SU-DHL-6 (cell line): ENCODE measurements around the gene PTPN6.

Experiments
- H2AFZ ChIP-seq: fragments of 200-600 bp; sonication (generic); 2 replicates; pipeline ENCODE4 v1.6.1; 2014; ENCODE audit warnings: low read depth, mild to moderate bottlenecking, moderate library complexity, mixed read lengths, antibody characterized with exemption, low read length; ENCODE audit not compliant: severe bottlenecking
- H3F3A ChIP-seq: fragments of 200-600 bp; shearing (Covaris generic); 2 replicates; pipeline ENCODE4 v1.6.0; 2016; ENCODE audit warnings: antibody characterized with exemption, mild to moderate bottlenecking; ENCODE audit not compliant: insufficient read depth
- H3K27ac ChIP-seq: fragments of 200-600 bp; sonication (generic); 2 replicates; pipeline ENCODE4 v1.5.1; 2016; ENCODE audit warnings: low read depth, mild to moderate bottlenecking, low read length, moderate library complexity, mixed read lengths
- H3K27me3 ChIP-seq: fragments of 200-600 bp; sonication (generic), shearing (Covaris generic); 2 replicates; pipeline ENCODE4 v1.6.0; 2014; ENCODE audit warnings: mild to moderate bottlenecking, low read length
- H3K36me3 ChIP-seq: fragments of 200-600 bp; sonication (generic); 2 replicates; pipeline ENCODE4 v1.6.1; 2014; ENCODE audit warnings: mild to moderate bottlenecking, low read length, mixed read lengths
- H3K4me2 ChIP-seq: fragments of 300-600, 200-600 bp; shearing (Covaris generic), sonication (generic); 2 replicates; pipeline ENCODE4 v1.6.0; 2014; ENCODE audit warnings: low read length, low read depth, mild to moderate bottlenecking; ENCODE audit not compliant: poor library complexity, severe bottlenecking
- H3K4me3 ChIP-seq: fragments of 200-600 bp; sonication (generic); 2 replicates; pipeline ENCODE4 v1.5.1; 2014; ENCODE audit warnings: antibody characterized with exemption, low read length, mild to moderate bottlenecking, mixed read lengths; ENCODE audit not compliant: insufficient read depth, poor library complexity, severe bottlenecking
- H3K79me2 ChIP-seq: fragments of 200-600 bp; sonication (generic); 2 replicates; pipeline ENCODE4 v1.6.1; 2014; ENCODE audit warnings: mild to moderate bottlenecking, low read length, moderate library complexity; ENCODE audit not compliant: insufficient read depth
- H3K9ac ChIP-seq: fragments of 200-600 bp; sonication (generic); 2 replicates; pipeline ENCODE4 v1.7.0; 2014; ENCODE audit warnings: mild to moderate bottlenecking, low read length
- H3K9me2 ChIP-seq: fragments of 200-600 bp; sonication (generic); replicated peaks from 2 replicates; pipeline ENCODE4 v1.6.1; 2014; ENCODE audit warnings: low read length; ENCODE audit not compliant: insufficient read depth
- H3K9me3 ChIP-seq: fragments of 200-600 bp; sonication (generic); 2 replicates; pipeline ENCODE4 v1.6.1; 2014; ENCODE audit warnings: low read length, mixed read lengths; ENCODE audit not compliant: insufficient read depth
- H4K20me1 ChIP-seq: fragments of 200-600 bp; sonication (generic); 2 replicates; pipeline ENCODE4 v1.6.1; 2014; ENCODE audit warnings: low read depth, mild to moderate bottlenecking, antibody characterized with exemption, low read length, moderate library complexity, mixed read lengths
- EZH2phosphoT487 ChIP-seq: fragments of 200-600 bp; sonication (generic), shearing (Covaris generic); conservative IDR thresholded peaks from 2 replicates; pipeline ENCODE4 v1.6.1; 2018; ENCODE audit warnings: mild to moderate bottlenecking, antibody characterized with exemption, low read length, moderate library complexity, mixed read lengths
- TF ChIP-seq, protein P1 (sequence below): fragments of 200-600 bp; sonication (generic); IDR thresholded peaks from one replicate; pipeline ENCODE4 v1.5.1; 2017; ENCODE audit warnings: antibody characterized with exemption, mild to moderate bottlenecking, low read length, moderate library complexity; ENCODE audit not compliant: insufficient read depth, poor library complexity, severe bottlenecking

The PTPN6 gene

DNA sequence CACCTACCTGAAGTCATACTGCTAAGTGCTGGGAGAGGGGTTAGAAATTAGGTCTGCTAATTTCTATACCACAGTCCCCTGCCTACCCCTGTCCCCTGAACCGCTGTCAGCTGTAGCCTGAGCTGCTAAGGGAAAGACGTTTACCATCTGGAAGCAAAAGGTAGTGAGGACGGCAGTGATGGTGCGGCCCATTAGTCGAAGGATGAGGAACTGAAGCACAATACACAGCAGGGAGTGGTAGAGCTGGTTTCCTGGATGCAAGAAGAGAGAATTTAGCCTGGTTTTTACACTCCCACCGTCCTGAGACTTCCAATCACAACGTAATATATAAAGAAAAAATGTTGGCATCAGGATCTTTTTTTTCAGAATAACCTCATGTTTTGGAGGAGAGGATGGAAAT, 31.4 kb downstream of the PTPN6 start:
- Histone ChIP-seq H3K36me3 (peaks cover 5% of the 10 kb centered on the region; the same call in 1 of the 2 replicates), H3K27me3 (no peaks in the 10 kb centered on the region), H3K9me3 (no peaks in the 10 kb centered on the region), H3K9ac (no peak overlapping the region), H3K27ac (no peak overlapping the region), H3F3A (no peaks in the 10 kb centered on the region), H3K79me2 (no peaks in the 10 kb centered on the region), H3K4me2 (no peak overlapping the region), H2AFZ (no peak overlapping the region), H3K9me2 (no peaks in the 10 kb centered on the region), H4K20me1 (no peaks in the 10 kb centered on the region), H3K4me3 (no peak overlapping the region)
- TF ChIP-seq, protein P1, sequence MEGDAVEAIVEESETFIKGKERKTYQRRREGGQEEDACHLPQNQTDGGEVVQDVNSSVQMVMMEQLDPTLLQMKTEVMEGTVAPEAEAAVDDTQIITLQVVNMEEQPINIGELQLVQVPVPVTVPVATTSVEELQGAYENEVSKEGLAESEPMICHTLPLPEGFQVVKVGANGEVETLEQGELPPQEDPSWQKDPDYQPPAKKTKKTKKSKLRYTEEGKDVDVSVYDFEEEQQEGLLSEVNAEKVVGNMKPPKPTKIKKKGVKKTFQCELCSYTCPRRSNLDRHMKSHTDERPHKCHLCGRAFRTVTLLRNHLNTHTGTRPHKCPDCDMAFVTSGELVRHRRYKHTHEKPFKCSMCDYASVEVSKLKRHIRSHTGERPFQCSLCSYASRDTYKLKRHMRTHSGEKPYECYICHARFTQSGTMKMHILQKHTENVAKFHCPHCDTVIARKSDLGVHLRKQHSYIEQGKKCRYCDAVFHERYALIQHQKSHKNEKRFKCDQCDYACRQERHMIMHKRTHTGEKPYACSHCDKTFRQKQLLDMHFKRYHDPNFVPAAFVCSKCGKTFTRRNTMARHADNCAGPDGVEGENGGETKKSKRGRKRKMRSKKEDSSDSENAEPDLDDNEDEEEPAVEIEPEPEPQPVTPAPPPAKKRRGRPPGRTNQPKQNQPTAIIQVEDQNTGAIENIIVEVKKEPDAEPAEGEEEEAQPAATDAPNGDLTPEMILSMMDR = no peak
- no peak for TF ChIP-seq EZH2phosphoT487

DNA sequence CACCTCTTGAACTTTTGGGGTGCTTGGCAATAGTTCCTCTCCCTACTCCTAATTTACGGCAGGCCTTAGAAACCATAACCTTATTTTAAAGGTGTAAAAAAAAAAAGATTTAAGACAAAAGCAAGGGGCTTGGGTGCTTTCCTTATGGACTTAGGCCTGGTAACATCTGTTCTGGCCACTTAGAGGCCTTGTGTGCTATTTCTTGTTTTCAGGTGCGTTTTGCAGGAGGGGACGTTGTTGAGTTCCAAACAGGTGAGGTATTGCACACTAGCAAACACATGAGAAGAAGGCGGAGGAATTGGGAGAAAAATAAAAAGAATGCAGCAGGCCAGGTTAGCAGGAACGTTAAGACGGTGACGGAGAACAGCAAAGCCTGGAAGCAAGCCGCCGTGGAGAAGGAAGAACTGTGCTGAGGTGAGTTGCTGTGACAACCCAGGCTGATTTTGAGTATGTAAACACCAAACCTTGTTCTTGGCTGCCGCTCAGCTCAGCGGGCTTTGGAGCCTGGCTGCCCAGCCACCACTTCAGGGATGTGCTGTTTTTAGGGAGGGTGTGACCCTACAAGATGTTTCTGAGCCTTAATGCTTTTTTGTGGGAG, 36.9 kb downstream of the PTPN6 start:
- H3K9me2 ChIP-seq = no peaks in the 10 kb centered on the region
- H3K4me3 ChIP-seq = no peak overlapping the region
- no peak overlapping the region for H2AFZ ChIP-seq
- no peaks in the 10 kb centered on the region for H3K9me3 ChIP-seq
- no peak overlapping the region for H3K27ac ChIP-seq
- no peaks in the 10 kb centered on the region; the same call in 1 of the 2 replicates for H4K20me1 ChIP-seq
- H3F3A ChIP-seq = peaks cover 8% of the 10 kb centered on the region
- H3K4me2 ChIP-seq = no peak overlapping the region
- peaks cover 4% of the 10 kb centered on the region; the same call in 1 of the 2 replicates for H3K36me3 ChIP-seq
- H3K9ac ChIP-seq = no peak overlapping the region
- TF ChIP-seq EZH2phosphoT487 = no peak
- TF ChIP-seq, protein P1 = no peak
- H3K79me2 ChIP-seq = no peaks in the 10 kb centered on the region
- H3K27me3 ChIP-seq = no peaks in the 10 kb centered on the region

DNA sequence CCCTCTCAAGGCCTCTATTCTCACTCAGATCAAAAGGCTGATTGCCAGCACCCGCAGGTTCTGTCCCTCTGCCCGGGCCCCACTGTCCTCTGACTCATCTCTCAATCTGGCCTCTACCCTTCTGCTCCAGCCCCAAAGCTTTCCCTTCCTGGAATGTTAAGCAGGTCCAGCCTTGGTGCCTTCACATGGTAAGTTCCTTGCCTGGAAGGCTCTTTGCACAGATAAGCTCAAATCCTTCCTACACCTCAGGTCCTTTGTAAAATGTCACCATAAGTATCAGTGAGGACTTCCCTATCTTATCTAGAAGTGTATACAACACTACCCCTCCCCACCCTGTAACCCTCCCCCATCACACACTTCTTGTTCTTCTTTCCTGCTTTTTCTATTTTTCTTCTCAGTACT, 44.9 kb downstream of the PTPN6 start:
- Histone ChIP-seq H3K4me3 (no peak overlapping the region), H3K9me2 (no peaks in the 10 kb centered on the region), H4K20me1 (no peaks in the 10 kb centered on the region; the same call in 1 of the 2 replicates), H3K9me3 (no peaks in the 10 kb centered on the region), H3K79me2 (no peaks in the 10 kb centered on the region), H2AFZ (no peak overlapping the region), H3K27ac (no peak overlapping the region), H3K4me2 (no peak overlapping the region), H3K9ac (no peak overlapping the region), H3F3A (peaks cover 5% of the 10 kb centered on the region), H3K27me3 (no peaks in the 10 kb centered on the region), H3K36me3 (no peaks in the 10 kb centered on the region)
- TF ChIP-seq, protein P1 = no peak
- no peak for TF ChIP-seq EZH2phosphoT487
